Stimulated activated CD4-positive, alpha-beta T cell treated with anti-CD3 and anti-CD28 coated beads, Interleukin-15, amount 100 ng/mL, for 1 hour (primary cell): ENCODE data around the gene PFDN4.
"Not testable (repeated sequence)": the region's sequence is repeated elsewhere in the genome, so short reads cannot be mapped to it uniquely, and the experiment has no call there.

Source experiments
- DNase-seq, 2 donors: peaks; one replicate each; pipeline ENCODE4 v3.0.0-alpha.2; 2020; ENCODE audit warnings: low read depth in 1 of 2, low spot score in 1 of 2

PFDN4 gene

DNA sequence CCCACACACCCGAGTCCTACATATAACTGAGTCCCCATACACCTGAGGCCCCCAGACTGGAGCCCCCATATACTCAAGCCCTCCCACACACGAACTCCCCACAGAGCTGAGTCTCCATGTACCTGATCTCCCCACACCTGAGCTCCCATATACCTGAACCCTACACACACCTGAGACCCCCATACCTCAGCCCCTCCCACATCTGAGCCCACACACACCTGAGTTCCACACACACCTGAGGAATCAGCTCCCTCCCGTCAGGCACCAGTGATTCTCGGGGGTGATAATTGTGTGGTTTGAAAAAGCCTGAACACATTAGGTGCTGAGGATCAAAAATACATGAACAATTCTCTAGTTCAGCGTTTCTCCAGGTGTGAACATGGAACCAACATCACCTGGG, 15.4 kb downstream of the PFDN4 start:
- DNase-seq: no peak

GRCh38 chr20:54223751-54224150, 15.9 kb downstream of the PFDN4 start:
- no peak for DNase-seq

DNA sequence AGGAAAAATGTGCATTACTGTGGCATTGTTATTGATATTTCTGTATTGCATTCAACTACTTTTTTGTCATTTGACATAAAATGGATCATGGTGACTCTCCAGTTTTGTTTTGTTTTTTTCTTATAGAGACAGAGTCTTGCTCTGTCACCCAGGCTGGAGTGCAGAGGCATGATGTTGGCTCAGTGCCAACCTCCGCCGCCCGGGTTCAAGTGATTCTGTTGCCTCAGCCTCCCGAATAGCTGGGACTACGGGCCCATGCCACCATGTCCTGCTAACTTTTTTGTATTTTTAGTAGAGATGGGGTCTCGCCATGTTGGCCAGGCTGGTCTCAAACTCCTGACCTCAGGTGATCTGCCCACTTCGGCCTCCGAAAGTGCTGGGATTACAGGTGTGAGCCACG, 16.8 kb downstream of the PFDN4 start:
- DNase-seq: not testable (repeated sequence)

DNA sequence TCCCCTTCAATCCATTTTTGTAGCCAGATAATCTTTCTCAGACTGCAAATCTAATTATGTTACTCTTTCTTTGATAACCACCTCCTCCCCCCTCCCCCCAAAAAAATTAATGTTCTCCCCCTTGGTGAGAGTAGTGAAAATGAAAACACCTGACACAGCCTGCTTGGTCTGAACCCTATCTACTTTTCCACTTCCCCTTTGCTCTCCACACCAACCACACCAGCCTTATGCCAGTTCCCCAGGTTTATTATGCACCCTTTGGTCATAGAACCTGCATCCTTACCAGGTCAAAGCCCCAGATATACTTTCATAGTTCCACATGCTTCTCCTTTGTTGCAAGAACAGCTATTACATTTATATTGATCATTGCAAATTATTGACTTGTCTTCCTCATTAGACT, 19.4 kb downstream of the PFDN4 start:
- no peak for DNase-seq

DNA sequence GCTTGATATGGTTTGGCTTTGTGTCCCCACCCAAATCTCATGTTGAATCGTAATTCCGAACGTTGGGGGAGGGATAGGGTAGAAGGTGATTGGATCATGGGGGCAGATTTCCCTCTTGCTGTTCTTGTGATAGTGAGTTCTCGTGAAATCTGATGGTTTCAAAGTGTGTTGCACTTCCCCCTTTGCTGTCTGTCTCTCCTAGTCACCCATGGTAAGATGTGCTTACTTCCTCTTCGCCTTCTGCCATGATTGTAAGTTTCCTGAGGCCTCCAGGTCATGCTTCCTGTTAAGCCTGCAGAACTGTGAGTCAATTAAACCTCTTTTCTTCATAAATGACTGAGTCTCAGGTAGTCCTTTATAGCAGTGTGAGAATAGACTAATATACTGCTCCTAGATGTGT, 19.9 kb downstream of the PFDN4 start:
- no peak for DNase-seq

- no peak for DNase-seq
Measured at GRCh38 chr20:54228841-54229240, 21.0 kb downstream of the PFDN4 start.

DNA sequence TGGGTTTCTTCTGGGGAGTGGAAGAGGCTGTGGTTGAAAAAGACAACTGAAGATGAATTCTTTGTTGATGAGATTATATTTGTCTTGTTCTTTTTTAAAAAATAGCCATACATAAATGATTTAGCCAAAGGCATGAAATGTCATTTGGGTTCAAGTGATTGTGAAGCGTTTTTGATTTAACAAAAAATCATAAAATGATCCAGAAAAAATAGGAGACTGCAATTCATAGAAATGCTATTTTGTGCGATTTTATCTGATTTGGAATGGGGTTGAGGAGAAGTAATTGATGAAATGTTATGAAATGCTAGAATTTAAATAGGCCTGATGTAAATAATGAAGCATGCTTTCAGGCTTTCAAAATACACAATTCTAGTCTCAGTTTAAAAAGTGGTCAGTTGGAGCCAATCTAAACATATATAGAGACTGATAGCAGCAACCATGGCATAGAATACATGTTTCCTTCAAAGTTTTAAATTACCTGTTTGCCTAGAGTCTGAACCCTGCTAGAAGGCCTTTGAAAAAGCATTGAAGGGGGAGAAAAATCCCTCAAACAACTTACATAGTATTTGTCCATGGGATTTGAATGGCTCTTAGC, 21.8 kb downstream of the PFDN4 start:
- DNase-seq: no peak

DNA sequence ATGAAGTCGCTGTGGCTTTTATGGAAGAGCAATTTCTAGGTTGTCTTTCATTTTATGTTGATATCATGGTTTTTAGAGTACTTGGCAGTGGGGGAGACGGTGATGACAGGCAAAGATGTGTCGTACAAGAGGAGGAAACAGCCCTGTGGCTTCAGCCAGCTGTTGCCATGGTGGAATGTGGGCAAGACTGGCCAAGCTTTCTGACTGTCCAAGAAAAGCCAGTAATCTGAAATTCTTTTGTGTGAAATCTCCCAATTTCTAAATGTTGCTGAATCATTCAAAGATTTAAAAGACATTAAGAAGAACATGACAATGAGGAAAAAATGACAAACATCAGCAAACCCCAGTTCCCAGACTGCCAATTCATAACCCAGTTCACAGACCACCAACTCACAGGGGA, 23.1 kb downstream of the PFDN4 start:
- no peak for DNase-seq

- DNase-seq: no peak
Measured at GRCh38 chr20:54234991-54235390, 27.1 kb downstream of the PFDN4 start.

DNA sequence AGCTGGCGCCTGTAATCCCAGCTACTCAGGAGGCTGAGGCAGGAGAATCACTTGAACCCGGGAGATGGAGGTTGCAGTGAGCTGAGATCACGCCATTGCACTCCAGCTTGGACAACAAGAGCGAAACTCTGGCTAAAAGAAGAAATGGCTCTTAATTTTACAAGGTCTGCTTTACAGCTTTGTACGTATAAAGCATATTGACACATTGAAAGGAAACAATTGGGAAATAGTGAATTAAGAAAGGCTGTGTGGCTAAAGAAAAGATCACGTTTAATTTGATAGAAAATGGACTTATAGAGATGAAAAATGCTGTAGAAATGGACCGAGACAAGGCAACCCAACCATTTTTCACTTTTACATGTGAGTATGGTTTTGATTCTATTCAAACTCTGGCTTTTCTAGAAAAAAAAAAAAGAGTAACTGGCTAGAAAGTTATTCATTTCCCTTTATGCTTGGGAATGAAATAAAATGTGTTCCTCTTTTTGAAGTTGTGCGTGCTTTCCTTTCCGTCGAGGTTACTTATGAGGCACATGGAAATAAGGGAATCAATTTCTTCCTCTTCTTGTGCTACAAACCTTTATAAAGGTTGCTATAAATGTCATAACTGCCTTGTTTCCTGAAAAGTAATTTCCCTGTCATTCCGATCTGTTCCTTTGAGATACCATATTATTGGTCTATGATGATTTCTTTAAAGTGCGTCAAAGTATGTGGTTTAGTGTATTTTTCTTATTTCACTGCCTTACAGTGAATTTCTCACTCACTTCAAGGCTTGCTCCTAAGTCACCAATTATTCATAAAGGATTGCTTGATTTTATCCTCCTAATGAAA, 29.4 kb downstream of the PFDN4 start:
- DNase-seq: no peak

- no peak for DNase-seq
Measured at GRCh38 chr20:54244113-54244512, 36.2 kb downstream of the PFDN4 start.

DNA sequence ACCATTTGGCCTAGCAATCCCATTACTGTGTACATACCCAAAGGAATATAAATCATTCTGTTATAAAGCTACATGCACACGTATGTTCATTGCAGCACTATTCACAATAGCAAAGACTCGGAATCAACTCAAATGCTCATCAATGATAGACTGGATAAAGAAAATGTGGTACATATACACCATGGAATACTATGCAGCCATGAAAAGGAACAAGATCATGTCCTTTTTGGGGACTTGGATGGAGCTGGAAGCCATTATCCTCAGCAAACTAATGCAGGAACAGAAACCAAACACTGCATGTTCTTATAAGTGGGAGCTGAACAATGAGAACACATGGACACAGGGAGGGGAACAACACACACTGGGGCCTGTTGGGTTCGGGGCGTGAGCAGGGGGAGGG, 40.8 kb downstream of the PFDN4 start:
- DNase-seq: not testable (repeated sequence)

DNA sequence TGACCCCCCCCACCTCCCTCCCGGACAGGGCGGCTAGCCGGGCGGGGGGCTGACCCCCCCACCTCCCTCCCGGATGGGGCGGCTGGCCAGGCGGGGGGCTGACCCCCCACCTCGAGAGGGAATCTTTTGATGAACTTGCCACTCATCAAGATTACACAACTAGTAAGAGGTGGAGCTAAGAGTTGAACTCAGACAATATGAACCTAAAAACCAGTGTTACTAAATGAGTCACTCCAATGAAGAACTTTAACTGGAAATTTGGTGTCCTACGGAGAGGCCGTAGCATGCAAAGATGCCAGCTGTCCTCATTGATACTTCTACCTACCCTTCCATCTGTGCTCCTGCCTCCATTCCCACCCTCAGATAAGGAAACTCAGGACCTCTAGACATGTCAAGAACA, 42.8 kb downstream of the PFDN4 start:
- no peak for DNase-seq

GRCh38 chr20:54251096-54251495, 43.2 kb downstream of the PFDN4 start:
- no peak for DNase-seq

DNA sequence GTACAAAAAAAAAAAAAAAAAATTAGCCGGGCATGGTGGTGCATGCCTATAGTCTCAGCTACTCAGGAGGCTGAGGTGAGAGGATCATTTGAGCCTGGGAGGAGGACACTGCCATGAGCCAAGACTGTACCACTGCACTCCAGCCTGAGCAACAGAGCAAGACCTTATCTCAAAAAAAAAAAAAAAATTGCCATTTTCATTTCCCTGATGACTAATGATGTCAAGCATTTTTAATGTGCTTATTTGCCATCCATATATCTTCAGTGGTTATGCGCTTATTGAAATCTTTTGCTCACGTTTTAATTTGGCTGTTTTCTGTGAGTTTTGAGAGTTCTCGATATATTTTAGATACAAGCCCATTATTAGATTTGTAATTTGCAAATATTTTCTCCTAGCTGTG, 46.7 kb downstream of the PFDN4 start:
- DNase-seq: no peak

GRCh38 chr20:54255157-54255556, 47.3 kb downstream of the PFDN4 start:
- DNase-seq: no peak

GRCh38 chr20:54256202-54256601, 48.3 kb downstream of the PFDN4 start:
- DNase-seq: no peak

DNA sequence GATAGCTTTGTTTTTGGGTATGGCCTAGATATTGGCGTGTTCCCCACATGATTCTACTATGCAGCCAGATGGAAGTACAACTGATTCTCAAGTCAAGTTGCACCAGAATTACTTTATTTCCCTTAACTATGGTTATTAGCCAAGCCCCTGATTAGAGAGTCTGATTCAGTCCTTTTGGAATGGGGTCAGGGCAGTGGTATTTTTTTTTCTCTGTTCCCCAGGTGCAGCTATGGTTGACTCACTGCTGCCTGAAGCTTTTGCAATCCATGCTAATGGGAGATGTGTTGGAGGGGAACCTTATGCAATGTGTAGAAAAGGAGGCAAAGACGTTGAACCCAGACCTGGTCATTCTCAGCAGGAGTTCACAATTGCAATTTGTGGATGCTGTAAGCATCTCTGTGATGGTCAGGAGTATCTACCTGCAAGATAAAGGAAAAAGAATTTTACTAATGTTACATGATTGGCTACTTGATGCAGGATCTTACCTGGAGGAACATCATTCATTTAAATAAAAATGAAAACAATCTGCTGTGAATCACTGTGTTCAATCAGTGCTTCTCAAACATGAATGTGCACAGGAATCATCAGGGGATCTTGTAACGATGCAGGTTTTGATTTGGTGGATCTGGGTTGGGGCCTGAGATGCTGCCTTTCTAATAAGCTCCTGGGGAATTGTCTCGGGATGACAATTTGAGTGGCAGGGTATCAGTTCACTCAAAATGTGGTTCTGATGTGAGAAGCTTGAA, 49.4 kb downstream of the PFDN4 start:
- no peak for DNase-seq

DNA sequence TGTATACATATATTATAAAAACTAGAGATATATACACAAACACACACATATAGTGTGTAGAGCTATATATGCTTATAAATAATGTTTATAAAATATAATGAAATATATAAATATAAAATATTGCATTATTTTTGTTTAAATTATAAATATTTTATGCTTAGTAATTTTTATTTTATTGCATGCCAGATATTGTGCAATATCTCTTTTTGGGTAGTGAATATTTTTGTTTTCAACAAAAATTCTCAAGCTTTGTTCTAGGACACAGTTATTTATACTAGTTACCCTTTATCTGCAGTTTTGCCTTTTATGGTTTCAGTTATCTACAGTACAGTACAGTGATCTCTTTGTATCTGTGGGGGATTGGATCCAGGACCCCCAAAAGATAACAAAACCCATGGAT, 52.2 kb downstream of the PFDN4 start:
- DNase-seq: no peak

GRCh38 chr20:54262671-54263070, 54.8 kb downstream of the PFDN4 start:
- no peak for DNase-seq

DNA sequence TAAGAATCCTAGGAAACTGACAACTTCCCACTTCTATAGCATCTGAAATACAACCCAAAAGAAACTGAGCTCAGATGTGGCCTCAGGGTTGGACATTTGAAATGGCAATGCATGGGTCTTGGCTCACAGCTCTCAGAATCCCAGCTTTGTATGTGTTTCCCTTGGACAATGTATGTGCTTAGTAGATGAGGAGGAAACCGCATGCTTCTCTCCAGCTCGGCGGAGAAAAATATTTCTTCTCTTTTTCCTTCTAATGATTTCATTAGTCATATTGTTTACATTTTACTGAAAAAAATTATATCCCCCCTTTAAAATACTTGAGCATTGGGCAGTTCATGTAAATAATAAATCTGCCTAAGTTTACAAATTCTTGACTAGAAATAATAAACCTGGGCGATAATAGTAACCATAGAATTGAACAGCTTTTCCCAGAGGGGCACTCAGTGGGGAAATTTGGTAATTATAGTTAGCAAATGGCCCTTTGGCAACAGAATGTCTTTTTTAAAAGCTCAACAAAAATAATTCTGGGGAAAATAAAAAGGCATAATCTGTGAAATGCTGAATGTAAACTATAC, 55.3 kb downstream of the PFDN4 start:
- DNase-seq: no peak

GRCh38 chr20:54265791-54266190, 57.9 kb downstream of the PFDN4 start:
- DNase-seq: not testable (repeated sequence)
